Testis (tissue), 3 donors: ENCODE measurements around the gene COQ8B. TPM values are rescaled to one million over a fixed set of nuclear protein-coding genes. Genes with fewer than 3 reads are reported as not detected.

ENCODE experiments used
- DNase-seq: peaks from one replicate; pipeline ENCODE4 v3.0.0-alpha.2; 2019
- H3K27ac ChIP-seq, 2 donors: fragments of 200-600 bp; sonication (generic); one replicate each; pipeline ENCODE4 v1.5.1; 2019
- H3K27me3 ChIP-seq: fragments of 200-600 bp; sonication (generic); one replicate; pipeline ENCODE4 v1.5.1; 2019
- H3K36me3 ChIP-seq: fragments of 200-600 bp; sonication (generic); one replicate; pipeline ENCODE4 v1.5.1; 2017; ENCODE audit warnings: low read depth; ENCODE audit errors: missing control alignments
- H3K4me1 ChIP-seq: fragments of 200-600 bp; sonication (generic); one replicate; pipeline ENCODE4 v1.5.1; 2019
- H3K4me3 ChIP-seq, 2 donors: fragments of 200-600 bp; sonication (generic); one replicate each; pipeline ENCODE4 v1.5.1; 2017 to 2019
- H3K9me3 ChIP-seq: fragments of 200-600 bp; sonication (generic); one replicate; pipeline ENCODE4 v1.5.1; 2017
- POLR2A ChIP-seq: fragments of 450-650 bp; IDR thresholded peaks from one replicate; pipeline ENCODE4 v1.6.1; 2017; ENCODE audit warnings: antibody characterized with exemption, mild to moderate bottlenecking, moderate library complexity
- WGBS, 2 donors: methylation state at CpG; one replicate each; pipeline ENCODE4 v1.1.5; 2018; 5-methylcytosine and 5-hydroxymethylcytosine counted together
- intact Hi-C: fragments of 100-400 bp; cut with DNase I; formaldehyde crosslinking; loops from one replicate; pipeline ENCODE4 v1.15.1; 2023; ENCODE audit warnings: low total_unique reads
- polyA plus RNA-seq: library from polyadenylated mRNA; stranded (reverse); fragments of 350-450 nt; fragmentation: Illumina TruSeq; extraction: RNeasy Lipid Tissue Mini Kit (QIAGEN cat#74804); gene quantifications from one replicate; pipeline ENCODE4 v1.2.3, GENCODE V29; 2014; ENCODE audit warnings: low read depth, low replicate concordance; ENCODE audit not compliant: insufficient read depth
- total RNA-seq, 2 donors: library from RNA; depleted of rRNA; stranded (reverse); fragments of >200 nt; gene quantifications; one replicate each; pipeline ENCODE4 v1.2.3, GENCODE V29; 2016
- TF ChIP-seq, protein P1 (sequence below), 3 experiments: fragments of 450-650 bp in 2 of 3; fragments of 200-600 bp in 1 of 3; sonication (generic) in 1 of 3; IDR thresholded peaks; one replicate each; pipeline ENCODE4 v1.5.1; 2016 to 2019; ENCODE audit warnings: antibody characterized with exemption in 3 of 3, mild to moderate bottlenecking in 2 of 3, moderate library complexity in 1 of 3

Gene COQ8B
- total and polyA plus RNA-seq, 3 donors from 2014 or later: 43.8 to 71.7 (median 56.6) TPM

DNA sequence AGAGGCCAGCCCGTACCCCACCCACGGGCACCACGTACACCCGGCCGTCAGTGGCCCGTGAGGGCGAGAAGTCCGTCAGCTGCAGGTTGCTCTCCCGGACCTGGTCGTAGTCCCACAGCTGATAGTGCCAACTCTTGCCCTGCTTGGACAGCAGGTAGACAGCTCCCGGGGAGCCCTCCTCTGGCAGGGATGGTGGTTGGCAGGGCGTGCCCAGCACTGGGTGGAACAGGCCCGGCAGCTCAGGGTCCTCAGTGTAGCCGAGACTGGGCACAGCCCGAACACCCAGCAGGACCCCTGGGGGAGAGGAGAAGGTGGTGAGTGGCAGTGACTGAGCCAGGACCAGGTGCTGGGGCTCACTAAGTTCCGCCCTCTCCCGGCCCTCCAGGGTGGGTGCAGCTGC is 25.8 kb upstream of the COQ8B start:
- WGBS, 2 donors: 88 to 92% methylated on average over 6 to 16 of the region's 17 CpGs
- DNase-seq: no peak
- no peak for TF ChIP-seq POLR2A
- TF ChIP-seq, protein P1, sequence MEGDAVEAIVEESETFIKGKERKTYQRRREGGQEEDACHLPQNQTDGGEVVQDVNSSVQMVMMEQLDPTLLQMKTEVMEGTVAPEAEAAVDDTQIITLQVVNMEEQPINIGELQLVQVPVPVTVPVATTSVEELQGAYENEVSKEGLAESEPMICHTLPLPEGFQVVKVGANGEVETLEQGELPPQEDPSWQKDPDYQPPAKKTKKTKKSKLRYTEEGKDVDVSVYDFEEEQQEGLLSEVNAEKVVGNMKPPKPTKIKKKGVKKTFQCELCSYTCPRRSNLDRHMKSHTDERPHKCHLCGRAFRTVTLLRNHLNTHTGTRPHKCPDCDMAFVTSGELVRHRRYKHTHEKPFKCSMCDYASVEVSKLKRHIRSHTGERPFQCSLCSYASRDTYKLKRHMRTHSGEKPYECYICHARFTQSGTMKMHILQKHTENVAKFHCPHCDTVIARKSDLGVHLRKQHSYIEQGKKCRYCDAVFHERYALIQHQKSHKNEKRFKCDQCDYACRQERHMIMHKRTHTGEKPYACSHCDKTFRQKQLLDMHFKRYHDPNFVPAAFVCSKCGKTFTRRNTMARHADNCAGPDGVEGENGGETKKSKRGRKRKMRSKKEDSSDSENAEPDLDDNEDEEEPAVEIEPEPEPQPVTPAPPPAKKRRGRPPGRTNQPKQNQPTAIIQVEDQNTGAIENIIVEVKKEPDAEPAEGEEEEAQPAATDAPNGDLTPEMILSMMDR (IDR thresholded peaks at IDR 0.05): no peak
- intact Hi-C loops: no loop called here
- no peaks in the 10 kb centered on the region for H3K36me3 ChIP-seq
- H3K4me3 ChIP-seq: no peak overlapping the region
- H3K4me1 ChIP-seq: peaks cover 23% of the 10 kb centered on the region
- H3K27me3 ChIP-seq: no peaks in the 10 kb centered on the region
- no peak overlapping the region for H3K27ac ChIP-seq
- H3K9me3 ChIP-seq: no peaks in the 10 kb centered on the region

DNA sequence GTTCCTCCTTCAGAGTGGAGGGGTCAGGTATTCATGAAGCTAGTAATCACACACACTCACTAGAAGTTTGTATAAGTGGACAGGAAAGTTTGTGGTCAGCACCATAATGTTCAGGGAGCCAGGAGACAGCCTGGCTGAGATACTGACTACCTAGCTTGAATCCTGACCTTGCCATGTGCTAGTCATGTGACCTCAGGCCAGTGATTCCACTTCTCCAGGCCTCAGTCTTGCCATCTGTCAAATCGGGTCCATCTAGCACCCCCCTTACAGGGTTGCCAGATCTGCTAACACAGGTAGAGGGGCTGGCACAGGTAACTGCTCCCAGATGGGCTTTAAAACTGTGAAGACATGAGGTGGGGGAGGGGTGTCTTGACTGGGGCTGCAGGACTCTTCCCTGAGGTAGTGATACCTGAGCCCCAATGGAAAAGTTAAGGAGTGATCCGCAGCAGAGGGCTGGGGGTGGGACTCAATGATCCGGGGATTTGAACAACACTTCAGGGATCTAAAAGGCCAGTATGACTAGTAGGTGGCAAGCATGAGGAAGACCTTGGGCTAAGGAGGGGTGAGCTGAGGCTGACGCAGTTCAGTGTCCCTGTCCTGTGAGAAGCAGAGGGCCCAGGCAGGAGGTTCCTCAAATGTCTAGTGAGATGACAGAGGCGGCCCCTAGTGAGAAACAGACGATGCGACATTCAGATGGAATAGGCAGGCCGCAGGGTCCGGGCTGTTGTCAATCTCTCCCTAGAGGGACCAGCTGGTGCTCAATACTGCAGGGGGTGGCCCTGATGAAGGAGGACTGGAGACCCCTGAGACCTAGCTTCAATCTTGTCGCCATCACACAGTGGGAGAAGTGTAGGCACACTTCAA is 25.1 kb upstream of the COQ8B start:
- Histone ChIP-seq H3K4me3 (no peak overlapping the region), H3K27ac (peak overlapping the region; percentile 39 to 73), H3K36me3 (no peaks in the 10 kb centered on the region), H3K27me3 (no peaks in the 10 kb centered on the region), H3K4me1 (peaks cover 23% of the 10 kb centered on the region), H3K9me3 (no peaks in the 10 kb centered on the region)
- 89 to 90% methylated on average over 9 to 10 of the region's 10 CpGs for WGBS, 2 donors
- DNase-seq: no peak
- no peak for TF ChIP-seq POLR2A
- TF ChIP-seq, protein P1 (IDR thresholded peaks at IDR 0.05): no peak
- intact Hi-C loops: no loop called here

DNA sequence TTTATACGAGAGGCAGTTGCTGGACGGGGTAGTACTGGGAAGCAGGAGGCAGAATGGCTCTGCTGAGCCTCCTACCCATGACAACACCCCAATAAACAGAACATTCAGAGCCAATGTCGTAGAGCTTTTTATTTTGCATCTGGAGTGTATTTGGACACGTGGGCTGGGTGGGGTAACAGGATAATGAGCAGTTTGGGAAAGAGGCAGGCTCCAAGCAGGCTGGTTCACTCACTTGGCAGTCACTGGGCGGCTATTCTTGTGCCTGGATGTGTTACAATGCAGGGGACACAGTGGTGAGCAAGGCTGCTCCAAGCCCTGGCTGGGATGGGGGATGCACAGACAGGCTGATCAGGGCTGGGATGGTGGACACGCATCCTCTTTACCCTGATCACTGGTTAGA is 24.1 kb upstream of the COQ8B start:
- H3K27me3 ChIP-seq: no peaks in the 10 kb centered on the region
- TF ChIP-seq, protein P1 (IDR thresholded peaks at IDR 0.05): no peak
- TF ChIP-seq POLR2A: no peak
- peak overlapping the region; percentile 39 to 73 for H3K27ac ChIP-seq
- H3K4me1 ChIP-seq: peaks cover 22% of the 10 kb centered on the region
- 68 to 70% methylated on average over 6 of the region's 6 CpGs for WGBS, 2 donors
- H3K4me3 ChIP-seq: no peak overlapping the region
- no peaks in the 10 kb centered on the region for H3K36me3 ChIP-seq
- intact Hi-C loops: no loop called here
- DNase-seq: peak; percentile 78
- H3K9me3 ChIP-seq: no peaks in the 10 kb centered on the region

DNA sequence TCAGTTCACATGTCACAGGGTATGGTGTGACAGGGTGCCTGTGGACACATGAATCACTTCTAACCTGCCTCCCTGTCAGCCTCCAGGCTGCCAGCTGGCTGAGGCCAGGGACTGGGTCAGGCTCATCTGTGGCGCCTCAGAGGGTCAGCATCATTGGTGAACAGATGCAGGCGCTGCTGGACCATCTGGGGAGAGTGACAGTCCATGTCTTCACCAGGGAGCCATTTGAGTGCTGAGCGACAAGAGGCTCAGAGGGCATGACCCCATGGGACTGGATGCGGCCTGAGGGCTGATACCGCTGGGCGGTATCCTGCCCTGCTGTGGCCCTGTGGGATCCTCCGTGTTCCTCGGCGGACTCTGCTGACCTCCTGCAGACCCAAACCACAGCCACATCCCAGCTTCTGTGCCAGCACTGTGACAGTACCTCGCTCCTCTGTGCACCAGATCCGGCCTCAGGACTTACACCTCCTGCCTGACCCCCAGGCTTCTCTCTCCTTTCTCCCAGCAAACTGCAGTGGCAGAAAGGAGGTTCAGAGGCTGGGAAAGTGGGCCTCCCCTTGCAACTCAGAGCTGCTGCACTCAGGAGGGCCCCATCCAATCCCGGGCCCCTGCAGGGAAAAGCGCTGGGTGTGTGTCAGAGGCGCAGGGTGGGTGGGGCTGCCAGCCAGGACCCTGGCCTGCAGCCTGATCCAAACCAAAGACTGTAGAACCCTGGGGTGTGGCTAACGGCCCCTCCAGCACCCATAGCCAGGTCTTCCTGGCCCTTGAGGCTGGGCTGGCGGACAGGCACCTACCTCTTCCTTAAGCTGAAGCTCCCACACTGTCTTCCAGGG is 23.4 kb upstream of the COQ8B start:
- no peak for TF ChIP-seq POLR2A
- TF ChIP-seq, protein P1 (IDR thresholded peaks at IDR 0.05): no peak
- WGBS, 2 donors: 64 to 68% methylated on average over 2 to 11 of the region's 16 CpGs
- no peak for DNase-seq

More for the DNA sequence above, 23.4 kb upstream of the COQ8B start:
- intact Hi-C loops: no loop called here
- H3K4me1 ChIP-seq: peaks cover 16% of the 10 kb centered on the region
- peak overlapping the region in 1 of 2 donors; percentile 73 for H3K27ac ChIP-seq
- H3K9me3 ChIP-seq: no peaks in the 10 kb centered on the region
- no peak overlapping the region for H3K4me3 ChIP-seq
- no peaks in the 10 kb centered on the region for H3K36me3 ChIP-seq
- no peaks in the 10 kb centered on the region for H3K27me3 ChIP-seq
